Sigmoid colon (tissue), 4 donors: ENCODE results near the gene NHSL2.

Source experiments
- POLR2A ChIP-seq, 2 donors: fragments of 450-650 bp; IDR thresholded peaks; one replicate each; pipeline ENCODE4 v1.6.1; 2016; ENCODE audit warnings: antibody characterized with exemption in 2 of 2, mild to moderate bottlenecking in 2 of 2, moderate library complexity in 2 of 2
- POLR2AphosphoS5 ChIP-seq, 4 donors: sonication (generic); formaldehyde crosslinking; IDR thresholded peaks; one replicate each; pipeline ENCODE4 v1.6.1; 2017; ENCODE audit warnings: antibody characterized with exemption in 4 of 4
- TF ChIP-seq, protein P1 (sequence below), 4 experiments: fragments of 450-650 bp in 3 of 4; fragments of 200-600 bp in 1 of 4; IDR thresholded peaks; one replicate each; pipeline ENCODE4 v1.5.1; 2016 to 2019; ENCODE audit warnings: antibody characterized with exemption in 4 of 4, mild to moderate bottlenecking in 3 of 4, moderate library complexity in 2 of 4

DNA sequence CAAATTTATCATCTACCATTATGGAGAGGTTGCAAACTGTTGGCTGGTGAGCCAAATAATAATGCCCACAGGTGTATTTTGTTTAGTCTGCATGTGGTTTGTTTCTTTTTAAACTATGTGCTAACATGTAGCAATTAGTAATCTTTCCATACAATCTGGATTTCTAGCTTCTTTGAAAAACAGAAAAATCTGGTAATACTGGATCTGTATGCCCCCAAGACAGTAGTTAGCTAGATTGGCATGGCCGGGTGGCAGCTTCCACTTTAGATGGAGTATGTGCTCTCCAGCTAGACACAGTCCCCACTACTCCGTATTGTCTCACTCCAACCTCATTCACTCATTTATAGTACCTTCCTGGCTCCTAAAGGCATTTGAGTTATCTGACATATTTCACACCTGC, 91.3 kb downstream of the NHSL2 start:
- TF ChIP-seq, protein P1, sequence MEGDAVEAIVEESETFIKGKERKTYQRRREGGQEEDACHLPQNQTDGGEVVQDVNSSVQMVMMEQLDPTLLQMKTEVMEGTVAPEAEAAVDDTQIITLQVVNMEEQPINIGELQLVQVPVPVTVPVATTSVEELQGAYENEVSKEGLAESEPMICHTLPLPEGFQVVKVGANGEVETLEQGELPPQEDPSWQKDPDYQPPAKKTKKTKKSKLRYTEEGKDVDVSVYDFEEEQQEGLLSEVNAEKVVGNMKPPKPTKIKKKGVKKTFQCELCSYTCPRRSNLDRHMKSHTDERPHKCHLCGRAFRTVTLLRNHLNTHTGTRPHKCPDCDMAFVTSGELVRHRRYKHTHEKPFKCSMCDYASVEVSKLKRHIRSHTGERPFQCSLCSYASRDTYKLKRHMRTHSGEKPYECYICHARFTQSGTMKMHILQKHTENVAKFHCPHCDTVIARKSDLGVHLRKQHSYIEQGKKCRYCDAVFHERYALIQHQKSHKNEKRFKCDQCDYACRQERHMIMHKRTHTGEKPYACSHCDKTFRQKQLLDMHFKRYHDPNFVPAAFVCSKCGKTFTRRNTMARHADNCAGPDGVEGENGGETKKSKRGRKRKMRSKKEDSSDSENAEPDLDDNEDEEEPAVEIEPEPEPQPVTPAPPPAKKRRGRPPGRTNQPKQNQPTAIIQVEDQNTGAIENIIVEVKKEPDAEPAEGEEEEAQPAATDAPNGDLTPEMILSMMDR (IDR thresholded peaks at IDR 0.05): no peak
- no peak for TF ChIP-seq POLR2AphosphoS5 (IDR thresholded peaks at IDR 0.05)
- no peak for TF ChIP-seq POLR2A (IDR thresholded peaks at IDR 0.05)
